GM12801 (cell line): Measurements from ENCODE around the gene WBP2.

Experiments
- TF ChIP-seq, protein P1 (sequence below): IDR thresholded peaks from one replicate; pipeline ENCODE4 v1.5.1; 2011; ENCODE audit warnings: control low read depth; ENCODE audit not compliant: insufficient read length; ENCODE audit errors: extremely low read depth

Gene WBP2

GRCh38 chr17:75861927-75862317 is 6.8 kb upstream of the WBP2 start:
- TF ChIP-seq, protein P1, sequence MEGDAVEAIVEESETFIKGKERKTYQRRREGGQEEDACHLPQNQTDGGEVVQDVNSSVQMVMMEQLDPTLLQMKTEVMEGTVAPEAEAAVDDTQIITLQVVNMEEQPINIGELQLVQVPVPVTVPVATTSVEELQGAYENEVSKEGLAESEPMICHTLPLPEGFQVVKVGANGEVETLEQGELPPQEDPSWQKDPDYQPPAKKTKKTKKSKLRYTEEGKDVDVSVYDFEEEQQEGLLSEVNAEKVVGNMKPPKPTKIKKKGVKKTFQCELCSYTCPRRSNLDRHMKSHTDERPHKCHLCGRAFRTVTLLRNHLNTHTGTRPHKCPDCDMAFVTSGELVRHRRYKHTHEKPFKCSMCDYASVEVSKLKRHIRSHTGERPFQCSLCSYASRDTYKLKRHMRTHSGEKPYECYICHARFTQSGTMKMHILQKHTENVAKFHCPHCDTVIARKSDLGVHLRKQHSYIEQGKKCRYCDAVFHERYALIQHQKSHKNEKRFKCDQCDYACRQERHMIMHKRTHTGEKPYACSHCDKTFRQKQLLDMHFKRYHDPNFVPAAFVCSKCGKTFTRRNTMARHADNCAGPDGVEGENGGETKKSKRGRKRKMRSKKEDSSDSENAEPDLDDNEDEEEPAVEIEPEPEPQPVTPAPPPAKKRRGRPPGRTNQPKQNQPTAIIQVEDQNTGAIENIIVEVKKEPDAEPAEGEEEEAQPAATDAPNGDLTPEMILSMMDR = no peak

GRCh38 chr17:75856062-75856756 is 1.1 kb upstream of the WBP2 start:
- TF ChIP-seq, protein P1 = no peak

- TF ChIP-seq, protein P1 = no peak
Measured at GRCh38 chr17:75854881-75855309, 240 bp downstream of the WBP2 start.

DNA sequence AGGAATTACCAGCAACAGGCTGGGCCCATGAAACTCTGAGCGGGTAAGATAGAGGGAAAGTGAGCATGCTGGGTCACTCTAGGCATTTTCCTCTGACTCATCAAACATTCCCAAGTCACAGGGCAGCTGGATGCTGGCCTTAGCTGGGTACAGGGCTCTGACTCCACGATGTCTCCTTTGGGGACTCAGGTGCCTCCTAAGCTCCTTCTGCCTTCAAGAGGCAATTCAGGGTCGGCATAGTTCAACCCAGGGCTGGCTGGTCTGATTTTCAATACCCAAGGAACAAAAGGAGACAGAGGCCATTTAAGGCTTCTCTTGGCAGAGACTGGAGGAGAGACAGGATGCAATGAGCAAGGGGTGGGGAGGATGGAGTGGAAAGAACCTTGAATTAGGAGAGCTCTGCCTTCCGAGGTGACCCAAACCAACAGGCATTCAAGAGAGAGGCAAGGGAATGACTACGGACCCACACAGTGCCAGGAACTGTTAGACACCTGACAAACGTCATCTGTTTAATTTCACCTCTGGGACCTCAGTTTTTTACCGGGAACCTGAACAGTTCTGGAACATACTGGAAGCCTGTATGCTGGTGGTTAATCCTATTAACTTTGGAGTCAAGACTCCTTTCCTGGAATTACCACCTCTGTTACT is 910 bp downstream of the WBP2 start:
- TF ChIP-seq, protein P1 = no peak

GRCh38 chr17:75853433-75853832 is 1.7 kb downstream of the WBP2 start:
- TF ChIP-seq, protein P1 = no peak

DNA sequence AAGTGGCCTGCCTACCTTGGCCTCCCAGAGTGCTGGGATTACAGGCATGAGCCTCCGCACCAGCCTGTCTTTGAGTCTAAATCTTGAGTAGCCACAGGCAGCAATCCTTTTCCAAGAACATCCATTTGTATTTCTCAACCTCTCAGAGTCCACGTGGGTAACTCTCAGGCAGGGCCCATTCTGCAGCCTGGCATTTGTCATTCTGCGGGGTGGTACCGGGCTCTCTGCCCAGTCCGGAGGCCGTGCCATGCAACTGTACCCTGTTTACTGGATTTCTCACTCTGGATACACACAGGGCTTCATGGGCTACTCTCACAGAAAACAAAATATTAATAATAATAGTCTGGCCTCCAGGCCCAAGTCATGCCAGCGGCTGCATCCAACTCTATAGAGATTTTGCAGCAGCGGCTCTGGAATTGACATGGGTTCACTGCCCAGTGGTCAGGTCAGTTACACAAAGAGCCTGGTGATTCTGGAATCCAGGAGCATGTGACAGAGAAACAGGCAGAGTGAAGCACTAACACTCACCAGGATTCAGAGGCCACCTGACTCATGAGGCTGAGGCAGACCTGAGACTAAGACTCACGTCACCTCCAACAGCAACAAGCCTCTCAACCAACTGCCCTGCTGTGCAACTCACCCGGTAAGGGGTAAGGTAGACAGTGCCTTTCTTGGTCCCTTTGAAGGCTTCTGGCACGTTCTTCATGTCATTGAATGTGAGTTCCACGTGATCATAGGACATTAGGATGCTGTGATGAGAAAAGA is 4.0 kb downstream of the WBP2 start:
- TF ChIP-seq, protein P1 = no peak

- TF ChIP-seq, protein P1 = no peak
Measured at GRCh38 chr17:75849724-75850123, 5.4 kb downstream of the WBP2 start.
